Keratinocyte (primary cell): Measurements from ENCODE around the gene TMEM259.

Source experiments
- CTCF ChIP-seq, 3 experiments: IDR thresholded peaks in 1 of 3; conservative IDR thresholded peaks in 1 of 3; optimal IDR thresholded peaks in 1 of 3; 2 replicates in 2 of 3; 3 replicates in 1 of 3; pipeline versions ENCODE3 to v1.5.1; 2011; ENCODE audit warnings: low read length in 3 of 3, mild to moderate bottlenecking in 3 of 3, moderate library complexity in 2 of 3, control low read depth in 1 of 3, inconsistent platforms in 1 of 3; ENCODE audit not compliant: insufficient read depth in 2 of 3; ENCODE audit errors: extremely low read depth in 1 of 3
- EZH2 ChIP-seq: IDR thresholded peaks from one replicate; pipeline ENCODE4 v1.6.1; 2012; ENCODE audit warnings: inconsistent platforms, mild to moderate bottlenecking, low read length, moderate library complexity

- TF ChIP-seq CTCF (optimal IDR thresholded peaks at IDR 0.05 in 1 of 3, IDR thresholded peaks at IDR 0.05 in 1 of 3, conservative IDR thresholded peaks at IDR 0.05 in 1 of 3; ENCODE audit: extremely low read depth in 1 of 3, insufficient read depth in 2 of 3, low read length in 3 of 3) (no peak), EZH2 (no peak)
These were observed 35.1 kb upstream of the TMEM259 start for GRCh38 chr19:1055886-1056620.
